HL-60/S4 (cell line): ENCODE measurements around the gene BZW2.

Experiments
- in situ Hi-C: fragments of 300-500 bp; cut with MboI; formaldehyde crosslinking; loops from 2 replicates; pipeline ENCODE4 v1.14.3; 2022; ENCODE audit warnings: low sequenced_read_pairs

Gene BZW2

DNA sequence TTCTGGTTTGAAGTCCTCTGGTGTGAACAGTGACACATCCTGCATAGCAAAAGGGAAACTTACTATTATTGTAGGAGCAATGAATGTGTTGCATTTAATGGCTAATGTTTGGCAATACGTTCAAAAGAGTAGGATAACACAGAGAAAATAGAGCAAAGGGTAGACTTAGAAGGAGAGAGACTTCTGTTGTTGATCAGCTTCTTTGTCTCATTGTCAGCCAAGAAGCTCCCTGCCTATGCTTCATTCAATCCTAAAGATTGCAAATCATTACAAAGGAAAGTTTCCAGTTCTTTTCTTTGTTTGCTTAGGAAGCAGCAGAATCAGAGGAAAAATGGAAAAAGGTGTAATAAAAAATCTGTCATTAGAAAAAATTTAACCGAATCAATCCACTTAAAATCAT is 99.7 kb downstream of the BZW2 start:
- in situ Hi-C loops: no loop called here

DNA sequence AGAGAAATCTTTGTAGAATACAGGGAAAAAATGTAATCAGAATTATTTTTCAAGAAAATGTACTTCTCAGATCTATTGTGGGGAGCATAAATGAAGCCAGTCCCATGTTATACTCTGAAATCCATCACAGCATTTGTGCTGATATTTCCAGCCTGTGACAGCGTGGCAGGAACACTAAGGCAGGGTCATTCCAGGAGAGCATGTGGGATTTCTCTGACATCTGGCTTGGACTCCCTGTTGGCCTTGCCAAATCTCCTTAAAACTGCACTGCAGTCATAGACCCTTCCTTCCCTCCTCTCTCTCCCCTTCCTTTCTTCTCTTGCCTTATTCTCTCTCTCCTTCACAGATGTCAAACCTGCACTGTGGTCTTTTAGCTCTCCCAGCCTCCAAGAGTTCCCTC is 101.1 kb downstream of the BZW2 start:
- in situ Hi-C loops: no loop called here

DNA sequence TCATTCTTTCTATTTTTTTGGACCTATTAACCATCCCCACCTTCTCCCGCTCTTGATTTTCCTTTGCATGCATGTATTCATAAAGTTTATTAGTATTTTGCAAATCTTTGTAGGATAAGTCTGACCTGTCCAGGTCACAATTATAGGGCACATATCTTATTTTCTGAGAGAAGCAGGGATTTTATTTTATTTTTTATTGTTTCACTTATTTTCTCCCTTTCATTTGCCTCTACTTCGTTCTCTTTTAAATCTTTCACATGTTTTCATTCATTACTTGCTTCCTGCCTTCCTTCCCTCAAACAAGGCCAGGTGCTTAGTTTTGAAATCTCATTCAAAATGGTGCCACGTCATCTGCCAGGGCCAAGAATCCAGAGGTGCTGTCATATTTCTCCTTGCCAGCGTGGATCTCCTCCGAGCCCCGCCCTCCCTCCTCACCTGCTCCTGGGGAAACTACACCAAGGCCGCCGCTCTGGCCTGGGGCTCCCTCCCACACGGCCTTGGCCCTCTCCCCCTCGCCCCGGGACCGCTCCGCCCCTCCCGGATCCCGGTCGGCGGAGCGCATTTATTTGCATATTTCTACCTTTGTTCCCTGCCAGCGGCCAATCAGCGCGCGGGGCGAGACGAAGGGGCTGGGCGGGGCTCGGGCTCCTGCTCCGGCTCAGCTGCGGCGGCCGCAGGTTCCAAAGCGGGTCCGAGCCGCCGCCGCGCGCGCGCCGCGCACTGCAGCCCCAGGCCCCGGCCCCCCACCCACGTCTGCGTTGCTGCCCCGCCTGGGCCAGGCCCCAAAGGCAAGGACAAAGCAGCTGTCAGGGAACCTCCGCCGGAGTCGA is 107.3 kb downstream of the BZW2 start, which contains the start of gene TSPAN13:
TSPAN13 (plus strand) TSS at position 654 of the 830 bp plus-strand sequence. CDS start 213 bp downstream, outside the sequence.
- in situ Hi-C loops: no loop called here

DNA sequence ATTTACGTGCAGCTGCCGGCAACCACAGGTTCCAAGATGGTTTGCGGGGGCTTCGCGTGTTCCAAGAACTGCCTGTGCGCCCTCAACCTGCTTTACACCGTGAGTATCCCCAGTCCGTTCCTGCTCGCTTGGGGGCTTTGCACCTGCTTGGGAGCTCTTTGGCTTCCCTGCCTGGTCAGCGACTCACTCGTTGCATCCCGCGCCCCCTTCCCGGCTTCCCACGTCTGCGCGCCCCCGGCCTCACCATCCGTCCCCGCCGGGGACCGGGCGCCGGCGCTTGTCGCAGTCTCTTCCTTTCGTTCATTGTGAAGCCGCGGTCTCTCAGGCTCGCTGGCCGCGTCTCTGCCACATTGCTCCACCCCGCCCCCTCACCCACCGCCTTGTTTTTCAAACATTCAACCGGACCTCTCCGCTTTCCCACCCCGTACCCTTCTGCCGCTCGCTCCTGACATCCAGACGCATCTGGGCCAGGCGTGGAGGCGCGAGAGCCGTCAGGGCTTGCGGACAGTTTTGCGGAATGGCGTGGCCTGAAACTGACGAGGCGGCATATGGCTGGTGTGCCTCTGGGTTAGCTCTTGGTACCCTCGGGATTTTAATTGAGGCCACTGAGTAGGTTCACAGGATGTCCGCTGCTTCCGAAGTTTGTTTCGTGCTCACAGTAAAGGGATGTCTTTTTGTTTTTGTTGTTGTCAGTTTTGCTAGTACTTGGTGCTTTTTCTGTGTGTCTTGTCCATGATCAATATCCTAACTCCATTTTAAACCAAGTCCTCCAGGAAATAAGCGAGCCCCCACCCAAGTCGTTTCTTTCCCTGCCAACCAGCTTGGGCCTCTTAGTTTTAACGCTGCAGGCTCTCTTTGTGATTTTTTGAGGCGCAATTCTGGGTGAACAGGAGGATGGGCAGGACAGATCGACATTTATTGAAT is 108.2 kb downstream of the BZW2 start:
- in situ Hi-C loops: no loop called here

DNA sequence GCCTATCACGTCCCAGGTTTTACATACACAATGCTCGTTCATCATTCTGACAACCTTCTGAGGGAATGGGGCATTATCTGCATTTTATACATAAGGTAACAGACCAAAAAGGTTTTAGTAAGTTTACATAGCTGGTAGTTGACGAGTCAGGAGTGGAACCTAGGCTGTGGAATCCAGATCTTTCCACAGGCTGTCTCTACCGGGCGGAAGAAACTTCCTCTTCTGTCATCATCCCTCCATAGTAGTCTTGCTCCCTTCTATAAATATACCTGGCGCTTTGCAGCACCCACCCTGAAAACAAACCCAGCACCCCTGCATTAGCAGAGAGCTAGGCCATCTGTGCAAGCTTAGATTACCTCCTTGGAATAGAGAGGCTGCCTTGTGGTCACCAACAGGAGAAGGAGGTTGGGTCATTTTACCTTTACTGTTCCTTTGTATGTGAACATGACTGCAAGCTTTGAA is 108.9 kb downstream of the BZW2 start:
- in situ Hi-C loops: no loop called here

DNA sequence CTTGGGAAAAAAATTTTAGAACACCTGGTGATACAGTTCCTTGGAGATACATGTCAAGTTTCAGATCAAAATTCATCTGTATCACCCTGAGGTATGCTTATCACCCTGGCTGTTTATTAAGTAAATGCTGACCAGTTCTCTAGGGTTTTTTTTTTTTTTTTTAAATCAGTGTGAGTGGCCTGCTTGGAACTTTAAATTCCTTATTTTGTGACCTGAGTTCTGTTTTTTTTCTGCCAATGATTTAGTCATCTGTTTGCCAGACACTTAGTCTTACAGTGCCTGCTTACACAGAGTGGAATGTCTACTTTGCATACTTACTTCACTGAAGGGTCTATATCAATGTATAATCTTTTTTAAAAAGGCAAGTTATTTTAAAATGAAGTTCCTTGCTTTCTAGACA is 109.4 kb downstream of the BZW2 start:
- in situ Hi-C loops: no loop called here
